ENCODE results near the gene OSBPL8.
"Not testable (repeated sequence)": the region's sequence is repeated elsewhere in the genome, so short reads cannot be mapped to it uniquely, and the experiment has no call there.

OSBPL8 gene

DNA sequence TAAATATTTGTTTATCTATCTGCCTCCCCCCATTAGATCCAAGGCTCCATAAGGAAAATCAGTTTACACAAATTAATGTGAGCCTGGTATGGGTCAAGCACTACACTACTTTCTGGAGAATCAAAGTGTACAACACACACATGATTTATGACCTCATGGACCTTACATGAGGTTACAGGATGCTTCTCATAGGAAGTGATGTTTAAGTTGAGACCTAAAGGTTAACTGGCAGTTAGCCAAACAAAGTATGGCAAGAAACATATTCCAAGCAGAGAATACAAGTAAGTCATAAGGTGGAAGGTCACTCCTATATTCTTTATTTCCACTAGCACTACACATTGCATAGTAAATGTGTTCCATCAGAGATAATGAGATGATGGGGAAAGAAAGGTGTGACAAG is 39.2 kb downstream of the OSBPL8 start:
- DNase-seq (ENCODE audit: low read depth): no peak

DNA sequence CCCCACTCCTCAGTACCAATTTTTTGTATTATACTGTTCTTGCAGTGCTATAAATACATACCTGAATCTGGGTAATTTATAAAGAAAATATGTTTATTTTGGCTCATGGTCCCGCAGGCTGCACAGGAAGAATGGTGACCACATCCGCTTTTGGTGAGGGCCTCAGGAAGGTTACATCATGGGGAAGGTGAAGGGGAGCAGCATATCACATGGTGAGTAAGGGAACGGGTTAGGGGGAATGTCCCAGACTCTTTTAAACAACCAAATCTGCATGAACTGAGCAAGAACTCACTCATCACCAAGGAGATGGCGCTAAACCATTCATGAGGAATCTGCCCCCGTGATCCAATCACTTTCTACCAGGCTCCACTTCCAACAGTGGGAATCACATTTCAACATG is 40.0 kb downstream of the OSBPL8 start:
- no peak for DNase-seq (ENCODE audit: low read depth)

GRCh38 chr12:76518699-76519098 is 40.9 kb downstream of the OSBPL8 start:
- no peak for DNase-seq (ENCODE audit: low read depth)

DNA sequence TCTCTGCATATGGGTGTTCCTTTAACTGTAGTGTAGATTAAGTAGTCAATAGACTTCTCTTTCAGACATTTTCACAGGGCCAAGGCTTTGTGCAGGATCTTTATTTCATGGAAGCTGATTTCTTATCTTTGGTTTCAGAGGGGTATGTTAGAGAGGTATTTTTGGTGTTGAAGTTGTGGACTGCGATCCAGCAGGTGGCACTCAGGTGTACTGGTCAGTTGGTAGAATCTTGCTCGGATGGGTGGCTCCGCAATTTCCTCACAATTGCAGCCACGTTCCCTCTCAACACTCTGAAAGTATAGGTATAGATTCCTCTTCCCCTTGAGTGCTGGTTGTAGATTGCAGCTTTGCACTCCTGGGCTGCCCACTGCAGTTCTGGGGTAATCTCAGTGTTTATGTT is 44.3 kb downstream of the OSBPL8 start:
- DNase-seq (ENCODE audit: low read depth): no peak

DNA sequence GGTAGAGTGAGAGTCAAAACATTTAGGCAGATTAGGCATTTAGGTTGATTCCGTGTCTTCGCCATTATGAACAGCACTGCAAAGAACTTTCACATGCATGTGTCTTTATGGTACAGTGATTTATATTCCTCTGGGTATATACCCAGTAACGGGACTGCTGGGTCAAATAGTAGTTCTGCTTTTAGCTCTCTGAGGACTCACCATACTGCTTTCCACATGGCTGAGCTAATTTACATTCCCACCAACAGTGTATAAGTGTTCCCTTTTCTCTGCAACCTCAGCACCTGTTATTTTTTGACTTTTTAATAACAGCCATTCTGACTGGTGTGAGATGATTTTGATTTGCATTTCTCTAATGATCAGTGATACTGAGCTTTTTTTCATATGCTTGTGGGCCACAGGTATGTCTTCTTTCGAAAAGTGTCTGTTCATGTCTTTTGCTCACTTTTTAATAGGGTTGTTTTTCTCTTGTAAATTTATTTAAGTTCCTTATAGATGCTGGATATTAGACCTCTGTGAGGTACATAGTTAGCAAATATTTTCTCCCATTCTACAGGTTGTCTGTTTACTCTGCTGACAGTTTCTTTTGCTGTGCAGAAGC is 48.4 kb downstream of the OSBPL8 start:
- not testable (repeated sequence) for DNase-seq (ENCODE audit: low read depth)

DNA sequence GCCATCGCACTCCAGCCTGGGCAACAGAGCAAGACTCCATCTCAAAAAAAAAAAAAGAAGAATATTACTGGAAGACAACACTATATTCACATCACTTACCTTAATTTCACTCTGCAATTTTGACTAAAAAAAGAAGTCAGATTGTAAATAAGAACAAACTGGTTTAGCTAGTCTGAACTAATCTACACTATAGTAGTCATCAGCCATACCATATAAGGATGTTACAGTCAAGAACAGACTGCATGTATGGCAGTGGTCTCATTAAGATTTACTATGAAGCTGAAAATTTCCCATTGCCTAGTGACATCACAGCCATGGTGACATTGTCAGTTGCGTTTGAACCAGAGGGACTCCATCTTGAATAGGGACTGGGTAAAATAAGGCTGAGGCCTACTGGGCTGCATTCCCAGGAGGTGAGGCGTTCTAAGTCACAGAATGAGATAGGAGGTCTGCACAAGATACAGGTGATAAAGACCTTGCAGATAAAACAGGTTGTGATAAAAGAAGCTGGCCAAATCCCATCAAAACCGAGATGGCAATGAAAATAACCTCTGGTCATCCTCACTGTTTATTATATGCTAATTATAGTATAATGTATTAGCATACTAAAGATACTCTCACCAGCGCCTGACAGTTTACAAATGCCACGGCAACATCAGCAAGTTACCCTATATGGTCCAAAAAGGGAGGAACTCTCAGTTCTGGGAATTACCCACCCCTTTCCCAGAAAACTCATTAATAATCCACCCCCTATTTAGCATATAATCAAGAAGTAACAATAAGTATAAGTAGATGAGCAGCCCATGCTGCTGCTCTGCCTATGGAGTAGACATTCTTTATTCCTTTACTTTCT is 51.2 kb downstream of the OSBPL8 start:
- DNase-seq (ENCODE audit: low read depth): no peak

GRCh38 chr12:76506149-76506548 is 53.4 kb downstream of the OSBPL8 start:
- DNase-seq (ENCODE audit: low read depth): no peak

GRCh38 chr12:76505050-76505449 is 54.5 kb downstream of the OSBPL8 start:
- DNase-seq (ENCODE audit: low read depth): no peak

GRCh38 chr12:76504606-76505005 is 55.0 kb downstream of the OSBPL8 start:
- no peak for DNase-seq (ENCODE audit: low read depth)

- DNase-seq (ENCODE audit: low read depth): no peak
These were observed 55.6 kb downstream of the OSBPL8 start for GRCh38 chr12:76503957-76504356.

- no peak for DNase-seq (ENCODE audit: low read depth)
These were observed 58.2 kb downstream of the OSBPL8 start for GRCh38 chr12:76501390-76501789.

GRCh38 chr12:76499136-76499535 is 60.4 kb downstream of the OSBPL8 start:
- not testable (repeated sequence) for DNase-seq (ENCODE audit: low read depth)

DNA sequence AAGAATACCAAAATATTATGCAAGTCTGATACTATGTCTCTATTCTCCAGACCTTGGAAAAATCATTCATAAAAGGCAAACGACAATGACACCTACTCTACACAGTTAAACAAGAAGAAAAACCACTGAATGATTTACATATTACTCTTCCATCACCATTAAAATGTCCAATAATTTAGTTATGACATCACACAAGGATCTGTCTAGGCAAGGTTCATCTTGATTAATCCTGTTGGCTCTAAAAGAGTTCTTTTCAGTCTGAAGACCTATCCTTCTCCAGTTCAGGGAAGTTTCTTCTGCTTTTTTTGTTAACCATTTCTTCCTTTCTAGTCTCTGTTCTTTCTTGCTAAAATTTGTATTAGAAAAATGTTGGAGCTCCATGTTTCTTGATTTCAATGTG is 64.0 kb downstream of the OSBPL8 start:
- DNase-seq (ENCODE audit: low read depth): no peak

- DNase-seq (ENCODE audit: low read depth): no peak
These were observed 68.3 kb downstream of the OSBPL8 start for GRCh38 chr12:76491292-76491691.

GRCh38 chr12:76490763-76491162 is 68.8 kb downstream of the OSBPL8 start:
- DNase-seq (ENCODE audit: low read depth): no peak

- DNase-seq (ENCODE audit: low read depth): no peak
These were observed 69.8 kb downstream of the OSBPL8 start for GRCh38 chr12:76489737-76490136.

DNA sequence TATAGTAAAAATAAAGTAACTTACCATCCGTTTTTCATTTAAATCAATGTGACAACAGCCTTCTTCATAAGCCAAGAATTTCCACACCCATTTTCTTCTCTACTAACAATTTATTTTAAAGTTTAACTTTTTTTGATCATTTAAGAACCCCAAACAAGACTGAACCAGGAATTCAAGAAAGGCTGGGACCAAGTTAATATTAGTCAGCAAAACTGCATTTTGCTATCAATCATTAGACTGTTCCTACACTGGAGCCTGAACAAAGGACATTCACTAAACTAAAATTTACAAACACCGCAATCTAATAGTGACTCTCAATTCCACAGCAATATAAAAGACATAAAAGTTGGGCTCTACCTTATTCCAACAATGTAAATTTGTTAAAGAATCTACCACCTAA is 73.6 kb downstream of the OSBPL8 start:
- DNase-seq (ENCODE audit: low read depth): no peak

DNA sequence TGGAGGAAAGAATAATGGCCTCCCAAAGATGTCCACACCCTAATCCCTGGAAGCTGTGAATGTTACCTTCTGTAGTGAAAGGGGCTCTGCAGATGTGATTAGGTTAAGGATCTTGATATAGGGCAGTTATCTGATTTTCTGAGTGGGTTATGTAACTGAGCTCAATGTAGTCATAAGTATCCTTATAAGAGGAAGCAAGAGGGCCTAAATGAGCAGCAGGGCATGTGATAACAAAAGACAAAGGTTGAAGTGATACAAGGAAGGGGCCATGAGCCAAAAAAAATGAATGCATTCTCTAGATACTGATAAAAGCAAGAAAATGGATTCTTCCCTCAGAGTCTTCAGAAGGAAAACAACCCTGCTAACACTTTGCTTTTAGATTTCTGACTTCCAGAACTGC is 78.8 kb downstream of the OSBPL8 start:
- DNase-seq (ENCODE audit: low read depth): no peak

DNA sequence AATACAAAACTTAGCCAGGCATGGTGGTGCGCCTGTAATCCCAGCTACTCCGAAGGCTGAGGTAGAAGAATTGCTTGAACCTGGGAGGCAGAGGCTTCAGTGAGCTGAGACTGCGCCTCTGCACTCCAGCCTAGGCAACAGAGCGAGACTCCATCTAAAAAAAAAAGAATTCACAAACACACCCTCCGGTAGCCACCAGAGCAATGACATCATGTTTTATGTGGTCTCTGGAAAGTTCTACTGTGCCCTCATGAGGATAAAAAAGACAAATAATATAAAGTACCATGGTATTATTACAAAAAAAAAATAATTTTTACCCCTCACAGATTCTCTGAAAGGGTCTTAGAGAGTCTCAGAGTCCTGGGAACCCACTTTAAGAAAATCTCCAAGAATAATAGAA is 81.5 kb downstream of the OSBPL8 start:
- no peak for DNase-seq (ENCODE audit: low read depth)

DNA sequence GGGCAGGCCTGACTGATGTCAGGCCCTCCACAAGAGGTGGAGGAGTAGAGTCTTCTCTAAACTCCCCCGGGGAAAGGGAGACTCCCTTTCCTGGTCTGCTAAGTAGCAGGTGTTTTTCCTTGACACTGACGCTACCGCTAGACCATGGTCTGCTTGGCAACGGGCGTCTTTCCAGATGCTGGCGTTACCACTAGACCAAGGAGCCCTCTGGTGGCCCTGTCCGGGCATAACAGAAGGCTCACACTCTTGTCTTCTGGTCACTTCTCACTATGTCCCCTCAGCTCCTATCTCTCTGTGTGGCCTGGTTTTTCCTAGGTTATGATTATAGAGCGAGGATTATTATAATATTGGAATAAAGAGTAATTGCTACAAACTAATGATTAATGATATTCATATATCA is 86.7 kb downstream of the OSBPL8 start:
- not testable (repeated sequence) for DNase-seq (ENCODE audit: low read depth)

GRCh38 chr12:76471579-76471978 is 88.0 kb downstream of the OSBPL8 start:
- DNase-seq (ENCODE audit: low read depth): no peak

GRCh38 chr12:76470028-76470939 is 89.3 kb downstream of the OSBPL8 start:
- DNase-seq (ENCODE audit: low read depth): no peak

Measured in activated T-helper 9 cell treated with anti-CD3 and anti-CD28 coated beads, Interleukin-2, amount 50 U/mL, for 16 hours (primary cell).